OCI-LY1 (cell line): ENCODE measurements around the gene IGF1.

ENCODE experiments used
- H2AFZ ChIP-seq: fragments of 200-600 bp; sonication (generic), shearing (Covaris generic); 2 replicates; pipeline ENCODE4 v1.6.0; 2014; ENCODE audit warnings: antibody characterized with exemption, mild to moderate bottlenecking, low read length
- H3F3A ChIP-seq: fragments of 200-600 bp; sonication (generic), shearing (Covaris generic); 2 replicates; pipeline ENCODE4 v1.6.0; 2014; ENCODE audit warnings: mild to moderate bottlenecking, antibody characterized with exemption, low read length, moderate library complexity; ENCODE audit not compliant: insufficient read depth
- H3K27ac ChIP-seq: fragments of 200-600 bp; sonication (generic); 2 replicates; pipeline ENCODE4 v1.5.1; 2014; ENCODE audit warnings: low read length, mixed run types, mild to moderate bottlenecking, low read depth; ENCODE audit not compliant: poor library complexity, severe bottlenecking
- H3K27me3 ChIP-seq: fragments of 200-600 bp; sonication (generic); 2 replicates; pipeline ENCODE4 v1.6.0; 2014; ENCODE audit warnings: antibody characterized with exemption, mild to moderate bottlenecking, low read length, moderate library complexity; ENCODE audit not compliant: insufficient read depth
- H3K36me3 ChIP-seq: fragments of 200-600 bp; sonication (generic); 2 replicates; pipeline ENCODE4 v1.6.1; 2014; ENCODE audit warnings: mild to moderate bottlenecking, antibody characterized with exemption, low read length, moderate library complexity, mixed read lengths; ENCODE audit not compliant: insufficient read depth
- H3K4me1 ChIP-seq: fragments of 200-600 bp; sonication (generic); 2 replicates; pipeline ENCODE4 v1.5.1; 2014; ENCODE audit warnings: mild to moderate bottlenecking, low read length, moderate library complexity; ENCODE audit not compliant: insufficient read depth, severe bottlenecking
- H3K4me2 ChIP-seq: fragments of 200-600 bp; sonication (generic), shearing (Covaris generic); 2 replicates; pipeline ENCODE4 v1.6.1; 2014; ENCODE audit warnings: low read length
- H3K4me3 ChIP-seq: fragments of 200-600 bp; sonication (generic); 2 replicates; pipeline ENCODE4 v1.5.1; 2014; ENCODE audit warnings: low read length, low read depth, mild to moderate bottlenecking, mixed read lengths; ENCODE audit not compliant: poor library complexity, severe bottlenecking
- H3K79me2 ChIP-seq: fragments of 200-600 bp; shearing (Covaris generic); 2 replicates; pipeline ENCODE4 v1.6.1; 2016; ENCODE audit warnings: mixed run types, low read length, mixed read lengths; ENCODE audit not compliant: insufficient read depth
- H3K9ac ChIP-seq: fragments of 200-600 bp; sonication (generic), shearing (Covaris generic); 2 replicates; pipeline ENCODE4 v1.6.1; 2014; ENCODE audit warnings: mild to moderate bottlenecking, low read length, mixed read lengths
- H3K9me2 ChIP-seq: fragments of 200-600 bp; sonication (generic), shearing (Covaris generic); 2 replicates; pipeline ENCODE4 v1.6.1; 2014; ENCODE audit warnings: low read depth, mild to moderate bottlenecking, low read length, mixed read lengths
- H3K9me3 ChIP-seq: fragments of 200-600 bp; shearing (Covaris generic); 2 replicates; pipeline ENCODE4 v1.6.1; 2014; ENCODE audit warnings: low read length, mixed read lengths
- H4K20me1 ChIP-seq: fragments of 200-600 bp; sonication (generic), shearing (Covaris generic); 2 replicates; pipeline ENCODE4 v1.6.0; 2016; ENCODE audit warnings: mild to moderate bottlenecking, low read length; ENCODE audit not compliant: insufficient read depth
- EZH2 ChIP-seq: fragments of 200-600 bp; sonication (generic), shearing (Covaris generic); IDR thresholded peaks from 2 replicates; pipeline ENCODE4 v1.8.0; 2017; ENCODE audit warnings: borderline replicate concordance, mixed run types, mild to moderate bottlenecking, antibody characterized with exemption, low read length, moderate library complexity, mixed read lengths
- TF ChIP-seq, protein P1 (sequence below): fragments of 200-600 bp; sonication (generic), shearing (Covaris generic); IDR thresholded peaks from 2 replicates; pipeline ENCODE4 v1.5.1; 2017; ENCODE audit warnings: mild to moderate bottlenecking, antibody characterized with exemption, low read length, moderate library complexity, mixed read lengths

The IGF1 gene

GRCh38 chr12:102508052-102508451 lies 27.7 kb upstream of the IGF1 start:
- Histone ChIP-seq H3K27me3 (no peaks in the 10 kb centered on the region), H3K9me2 (no peaks in the 10 kb centered on the region), H3K9ac (no peak overlapping the region), H3F3A (no peaks in the 10 kb centered on the region), H3K4me2 (no peak overlapping the region), H3K36me3 (no peaks in the 10 kb centered on the region), H3K4me1 (no peaks in the 10 kb centered on the region), H3K9me3 (no peaks in the 10 kb centered on the region), H3K79me2 (no peaks in the 10 kb centered on the region), H3K27ac (no peak overlapping the region), H3K4me3 (no peak overlapping the region), H2AFZ (no peak overlapping the region), H4K20me1 (no peaks in the 10 kb centered on the region)
- TF ChIP-seq, protein P1, sequence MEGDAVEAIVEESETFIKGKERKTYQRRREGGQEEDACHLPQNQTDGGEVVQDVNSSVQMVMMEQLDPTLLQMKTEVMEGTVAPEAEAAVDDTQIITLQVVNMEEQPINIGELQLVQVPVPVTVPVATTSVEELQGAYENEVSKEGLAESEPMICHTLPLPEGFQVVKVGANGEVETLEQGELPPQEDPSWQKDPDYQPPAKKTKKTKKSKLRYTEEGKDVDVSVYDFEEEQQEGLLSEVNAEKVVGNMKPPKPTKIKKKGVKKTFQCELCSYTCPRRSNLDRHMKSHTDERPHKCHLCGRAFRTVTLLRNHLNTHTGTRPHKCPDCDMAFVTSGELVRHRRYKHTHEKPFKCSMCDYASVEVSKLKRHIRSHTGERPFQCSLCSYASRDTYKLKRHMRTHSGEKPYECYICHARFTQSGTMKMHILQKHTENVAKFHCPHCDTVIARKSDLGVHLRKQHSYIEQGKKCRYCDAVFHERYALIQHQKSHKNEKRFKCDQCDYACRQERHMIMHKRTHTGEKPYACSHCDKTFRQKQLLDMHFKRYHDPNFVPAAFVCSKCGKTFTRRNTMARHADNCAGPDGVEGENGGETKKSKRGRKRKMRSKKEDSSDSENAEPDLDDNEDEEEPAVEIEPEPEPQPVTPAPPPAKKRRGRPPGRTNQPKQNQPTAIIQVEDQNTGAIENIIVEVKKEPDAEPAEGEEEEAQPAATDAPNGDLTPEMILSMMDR, result no peak
- TF ChIP-seq EZH2, result no peak

GRCh38 chr12:102507301-102507700 lies 26.9 kb upstream of the IGF1 start:
- no peak overlapping the region for H3K4me2 ChIP-seq
- H3K4me1 ChIP-seq, result no peaks in the 10 kb centered on the region
- no peaks in the 10 kb centered on the region for H3K9me2 ChIP-seq
- TF ChIP-seq, protein P1, result no peak
- no peak for TF ChIP-seq EZH2
- no peaks in the 10 kb centered on the region for H3K79me2 ChIP-seq
- H3K36me3 ChIP-seq, result no peaks in the 10 kb centered on the region
- no peaks in the 10 kb centered on the region for H4K20me1 ChIP-seq
- H3K9ac ChIP-seq, result no peak overlapping the region
- H3K27me3 ChIP-seq, result no peaks in the 10 kb centered on the region
- no peak overlapping the region for H3K27ac ChIP-seq
- H3K4me3 ChIP-seq, result no peak overlapping the region
- H2AFZ ChIP-seq, result no peak overlapping the region
- no peaks in the 10 kb centered on the region for H3F3A ChIP-seq
- no peaks in the 10 kb centered on the region for H3K9me3 ChIP-seq

DNA sequence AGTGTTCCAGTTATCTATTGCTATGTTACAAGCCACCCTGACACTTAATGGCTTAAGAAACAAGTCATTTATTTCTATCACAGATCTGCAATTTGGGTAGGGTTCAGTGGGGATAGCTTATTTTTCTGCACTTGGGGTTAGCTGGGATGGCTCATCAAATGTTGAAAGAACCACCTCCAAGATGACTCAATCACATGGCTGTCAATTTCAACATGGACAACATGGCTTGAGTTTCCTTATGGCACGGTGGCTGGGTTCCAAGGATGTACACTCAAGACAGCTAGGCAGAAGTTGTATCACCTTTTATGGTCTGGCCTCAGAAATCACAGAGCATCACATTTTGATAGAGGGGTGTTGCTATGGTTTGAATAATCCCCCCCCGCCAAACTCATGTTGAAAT lies 24.5 kb upstream of the IGF1 start:
- H3K27me3 ChIP-seq, result no peaks in the 10 kb centered on the region
- no peaks in the 10 kb centered on the region for H3K79me2 ChIP-seq
- no peaks in the 10 kb centered on the region for H3K9me3 ChIP-seq
- no peak overlapping the region for H3K4me3 ChIP-seq
- H3K36me3 ChIP-seq, result no peaks in the 10 kb centered on the region
- H3F3A ChIP-seq, result no peaks in the 10 kb centered on the region
- H2AFZ ChIP-seq, result no peak overlapping the region
- no peak overlapping the region for H3K27ac ChIP-seq
- TF ChIP-seq EZH2, result no peak
- TF ChIP-seq, protein P1, result no peak
- no peak overlapping the region for H3K9ac ChIP-seq
- no peaks in the 10 kb centered on the region for H4K20me1 ChIP-seq
- no peaks in the 10 kb centered on the region for H3K9me2 ChIP-seq
- H3K4me1 ChIP-seq, result no peaks in the 10 kb centered on the region
- no peak overlapping the region for H3K4me2 ChIP-seq
